SK-N-SH treated with all-trans-retinoic acid at 6 μM for 48 hours (cell line): Measurements from ENCODE around the gene ABCB8.

Experiments used
- ARNTL ChIP-seq: fragments of 450-650 bp; formaldehyde crosslinking; IDR thresholded peaks from 2 replicates; pipeline ENCODE4 v1.5.0; 2020; ENCODE audit warnings: low read depth, mild to moderate bottlenecking, moderate library complexity, borderline replicate concordance
- CREB5 ChIP-seq: fragments of 250-450 bp; sonication (Bioruptor Pico); IDR thresholded peaks from 2 replicates; pipeline ENCODE4 v1.5.1; 2020; ENCODE audit warnings: low read depth, mild to moderate bottlenecking, moderate library complexity
- ESRRG ChIP-seq: fragments of 250-450 bp; sonication (Bioruptor Pico); IDR thresholded peaks from 2 replicates; pipeline ENCODE4 v1.6.1; 2021; ENCODE audit warnings: mild to moderate bottlenecking
- ISL1 ChIP-seq: fragments of 250-450 bp; sonication (Bioruptor Pico); IDR thresholded peaks from 2 replicates; pipeline ENCODE4 v2.1.2; 2022; ENCODE audit warnings: mild to moderate bottlenecking, moderate library complexity
- PATZ1 ChIP-seq: fragments of 250-450 bp; sonication (Bioruptor Pico); IDR thresholded peaks from 2 replicates; pipeline ENCODE4 v1.8.0; 2020; ENCODE audit warnings: mild to moderate bottlenecking, moderate library complexity, borderline replicate concordance
- PPARA ChIP-seq: fragments of 250-450 bp; sonication (Bioruptor Pico); IDR thresholded peaks from 2 replicates; pipeline ENCODE4 v1.5.0; 2020; ENCODE audit warnings: mild to moderate bottlenecking, borderline replicate concordance
- SNAI2 ChIP-seq: fragments of 250-450 bp; sonication (Bioruptor Pico); IDR thresholded peaks from 2 replicates; pipeline ENCODE4 v1.5.0; 2020; ENCODE audit warnings: mild to moderate bottlenecking, moderate library complexity
- TSHZ2 ChIP-seq: fragments of 250-450 bp; sonication (Bioruptor Pico); IDR thresholded peaks from 2 replicates; pipeline ENCODE4 v1.5.0; 2020; ENCODE audit warnings: mild to moderate bottlenecking, moderate library complexity
- ZFP3 ChIP-seq: fragments of 250-450 bp; sonication (Bioruptor Pico); IDR thresholded peaks from 2 replicates; pipeline ENCODE4 v1.5.0; 2020; ENCODE audit warnings: mild to moderate bottlenecking, moderate library complexity
- ZNF565 ChIP-seq: fragments of 450-650 bp; formaldehyde crosslinking; conservative IDR thresholded peaks from 2 replicates; pipeline ENCODE4 v1.5.0; 2020; ENCODE audit warnings: low read depth, mild to moderate bottlenecking, moderate library complexity
- ZNF8 ChIP-seq: fragments of 450-650 bp; formaldehyde crosslinking; IDR thresholded peaks from 2 replicates; pipeline ENCODE4 v1.5.0; 2020; ENCODE audit warnings: mild to moderate bottlenecking, moderate library complexity

GRCh38 chr7:151016942-151017341 is 11.3 kb upstream of the ABCB8 start:
- TF ChIP-seq TSHZ2 (CRISPR knock-in tag) (no peak), PATZ1 (no peak), SNAI2 (CRISPR knock-in tag) (no peak), ARNTL (CRISPR knock-in tag) (no peak), PPARA (CRISPR knock-in tag) (no peak), CREB5 (no peak), ISL1 (no peak), ZFP3 (CRISPR knock-in tag) (no peak), ESRRG (CRISPR knock-in tag) (no peak), ZNF565 (CRISPR knock-in tag) (no peak), ZNF8 (no peak)
